ENCODE results near the gene CYB561D1. TPM values are rescaled to one million over a fixed set of nuclear protein-coding genes. Genes with fewer than 3 reads are reported as not detected.

CYB561D1 gene
- total and polyA plus RNA-seq, 9 of the 15 experiments (the other 6 are each of a cell fraction or from before 2014, with no cell fraction given), result 0.71 to 7.2 (median 3.5) TPM

- TF ChIP-seq GTF3C2 (IDR thresholded peaks at IDR 0.05; ENCODE audit: borderline replicate concordance, extremely low read depth, insufficient read length), result no peak
- no peak for TF ChIP-seq PPARD (CRISPR knock-in tag; IDR thresholded peaks at IDR 0.05)
- no peak for TF ChIP-seq CHD2 (IDR thresholded peaks at IDR 0.05; ENCODE audit: low read depth, low read length)
- 0 out of 2 replicates have a peak, but pooled peaks have one; percentile 15 for TF ChIP-seq SMAD4 (CRISPR knock-in tag; conservative IDR thresholded peaks at IDR 0.05)
- no peak for TF ChIP-seq ZBTB2 (IDR thresholded peaks at IDR 0.05)
- no peak for TF ChIP-seq ZFP30 (CRISPR knock-in tag; IDR thresholded peaks at IDR 0.05; ENCODE audit: borderline replicate concordance)
- TF ChIP-seq ZBTB5 (IDR thresholded peaks at IDR 0.05), result no peak
- no peak for TF ChIP-seq PHF21A (IDR thresholded peaks at IDR 0.05; ENCODE audit: borderline replicate concordance, low read depth)
- TF ChIP-seq MAFG (tag; conservative IDR thresholded peaks at IDR 0.05), result no peak
- no peak for TF ChIP-seq ZNF551 (CRISPR knock-in tag; IDR thresholded peaks at IDR 0.05)
- TF ChIP-seq SREBF2 (CRISPR knock-in tag; IDR thresholded peaks at IDR 0.05), result no peak
- TF ChIP-seq BRCA1 (IDR thresholded peaks at IDR 0.05), result no peak
- no peak for TF ChIP-seq BRCA1 (CRISPR knock-in tag; IDR thresholded peaks at IDR 0.05)
- no peak for TF ChIP-seq ZNF561 (CRISPR knock-in tag; conservative IDR thresholded peaks at IDR 0.05)
- no peak for TF ChIP-seq GTF2E2 (tag; IDR thresholded peaks at IDR 0.05)
- TF ChIP-seq ZNF707 (CRISPR knock-in tag; conservative IDR thresholded peaks at IDR 0.05), result no peak
- peak; percentile 97 for TF ChIP-seq GABPB1 (CRISPR knock-in tag; IDR thresholded peaks at IDR 0.05)
- TF ChIP-seq TCF7 (IDR thresholded peaks at IDR 0.05; ENCODE audit: borderline replicate concordance), result no peak
- TF ChIP-seq EP400 (IDR thresholded peaks at IDR 0.05), result peak; percentile 94
- no peak for TF ChIP-seq FUS (optimal IDR thresholded peaks at IDR 0.05; ENCODE audit: low read depth, low read length)
- TF ChIP-seq NR3C1 (CRISPR knock-in tag; IDR thresholded peaks at IDR 0.05), result peak; percentile 59; the same call in 1 of the 2 replicates
Observed at GRCh38 chr1:109548321-109549267, 54.7 kb downstream of the CYB561D1 start, which contains the start of gene GNAI3 (continued).

All from K562 (cell line).